DOHH2 (cell line): ENCODE results near the gene MAP4K4.

ENCODE experiments used
- CTCF ChIP-seq: fragments of 200-600 bp; sonication (generic); IDR thresholded peaks from one replicate; pipeline ENCODE4 v1.5.1; 2014; ENCODE audit warnings: antibody characterized with exemption, mild to moderate bottlenecking, low read depth, low read length; ENCODE audit not compliant: poor library complexity, severe bottlenecking
- EZH2phosphoT487 ChIP-seq: fragments of 200-600 bp; sonication (generic); IDR thresholded peaks from 2 replicates; pipeline ENCODE4 v1.6.1; 2017; ENCODE audit warnings: borderline replicate concordance, mild to moderate bottlenecking, antibody characterized with exemption, low read length, moderate library complexity, mixed read lengths

- TF ChIP-seq CTCF: no peak
- TF ChIP-seq EZH2phosphoT487: no peak
Observed at GRCh38 chr2:101732773-101733256, 35.3 kb downstream of the MAP4K4 start.
